ENCODE measurements around the gene PPP1R8. TPM values are rescaled to one million over a fixed set of nuclear protein-coding genes. Genes with fewer than 3 reads are reported as not detected.
"Not testable (repeated sequence)": the region's sequence is repeated elsewhere in the genome, so short reads cannot be mapped to it uniquely, and the experiment has no call there.

PPP1R8 gene
- total RNA-seq, 1 donor from 2014 or later = 80.7 TPM

GRCh38 chr1:27868932-27869718 lies 38.5 kb downstream of the PPP1R8 start:
- FAIRE-seq (no peak), DNase-seq (ENCODE audit: low spot score in 2 of 2) (no peak)

GRCh38 chr1:27869719-27870085 lies 39.1 kb downstream of the PPP1R8 start:
- FAIRE-seq = no peak
- no peak for DNase-seq (ENCODE audit: low spot score in 2 of 2)

- not testable (repeated sequence) for FAIRE-seq
These were observed 40.5 kb downstream of the PPP1R8 start for GRCh38 chr1:27871076-27871475.

GRCh38 chr1:27872059-27872801 lies 41.6 kb downstream of the PPP1R8 start, which contains the start of gene THEMIS2:
Gene THEMIS2 (plus strand): TSS chr1:27872544. CDS start chr1:27872572, 28 bp downstream.
- FAIRE-seq (no peak), DNase-seq (ENCODE audit: low spot score in 2 of 2) (peak; percentile 79 to 87)

More at GRCh38 chr1:27871076-27871475, 40.5 kb downstream of the PPP1R8 start:
- DNase-seq (ENCODE audit: low spot score in 2 of 2) = not testable (repeated sequence)

- FAIRE-seq (no peak), DNase-seq (ENCODE audit: low spot score in 2 of 2) (peak in 1 of 2 donors; percentile 44)
These were observed 42.4 kb downstream of the PPP1R8 start for GRCh38 chr1:27872802-27873551.

GRCh38 chr1:27873671-27874384 lies 43.2 kb downstream of the PPP1R8 start:
- no peak for DNase-seq (ENCODE audit: low spot score in 2 of 2)
- FAIRE-seq = no peak

GRCh38 chr1:27876341-27877114 lies 45.9 kb downstream of the PPP1R8 start:
- no peak for DNase-seq (ENCODE audit: low spot score in 2 of 2)
- FAIRE-seq = no peak

- DNase-seq (ENCODE audit: low spot score in 2 of 2) = no peak
- FAIRE-seq = no peak
These were observed 46.5 kb downstream of the PPP1R8 start for GRCh38 chr1:27877115-27877416.

- FAIRE-seq = no peak
- no peak for DNase-seq (ENCODE audit: low spot score in 2 of 2)
These were observed 47.5 kb downstream of the PPP1R8 start for GRCh38 chr1:27878039-27878438.

GRCh38 chr1:27878787-27879335 lies 48.3 kb downstream of the PPP1R8 start:
- no peak for FAIRE-seq
- DNase-seq (ENCODE audit: low spot score in 2 of 2) = no peak

- FAIRE-seq (no peak), DNase-seq (ENCODE audit: low spot score in 2 of 2) (no peak)
These were observed 48.9 kb downstream of the PPP1R8 start for GRCh38 chr1:27879374-27880082.

- no peak for FAIRE-seq
- DNase-seq (ENCODE audit: low spot score in 2 of 2) = no peak
These were observed 51.9 kb downstream of the PPP1R8 start for GRCh38 chr1:27882543-27882903.

- no peak for DNase-seq (ENCODE audit: low spot score in 2 of 2)
- no peak for FAIRE-seq
These were observed 53.0 kb downstream of the PPP1R8 start for GRCh38 chr1:27883536-27883935.

- DNase-seq (ENCODE audit: low spot score in 2 of 2) (no peak), FAIRE-seq (no peak)
These were observed 53.7 kb downstream of the PPP1R8 start for GRCh38 chr1:27884006-27884954.

- DNase-seq (ENCODE audit: low spot score in 2 of 2) (no peak), FAIRE-seq (no peak)
These were observed 54.5 kb downstream of the PPP1R8 start for GRCh38 chr1:27885114-27885528.

- FAIRE-seq = no peak
- DNase-seq (ENCODE audit: low spot score in 2 of 2) = no peak
These were observed 55.2 kb downstream of the PPP1R8 start for GRCh38 chr1:27885621-27886352.

- DNase-seq (ENCODE audit: low spot score in 2 of 2) = no peak
- FAIRE-seq = no peak
These were observed 55.7 kb downstream of the PPP1R8 start for GRCh38 chr1:27886353-27886679.

Data from frontal cortex (tissue), 4 donors.